Prostate gland (tissue), 2 donors: Measurements from ENCODE around the gene STK24.

ENCODE experiments used
- POLR2A ChIP-seq: fragments of 450-650 bp; IDR thresholded peaks from one replicate; pipeline ENCODE4 v1.6.1; 2016; ENCODE audit warnings: antibody characterized with exemption, mild to moderate bottlenecking
- TF ChIP-seq, protein P1 (sequence below), 4 experiments: fragments of 200-600 bp in 2 of 4; fragments of 450-650 bp in 2 of 4; sonication (generic) in 2 of 4; IDR thresholded peaks; 1 replicate in 3 of 4; 2 replicates in 1 of 4; pipeline ENCODE4 v1.5.1; 2016 to 2019; ENCODE audit warnings: antibody characterized with exemption in 4 of 4, mild to moderate bottlenecking in 2 of 4, moderate library complexity in 2 of 4

DNA sequence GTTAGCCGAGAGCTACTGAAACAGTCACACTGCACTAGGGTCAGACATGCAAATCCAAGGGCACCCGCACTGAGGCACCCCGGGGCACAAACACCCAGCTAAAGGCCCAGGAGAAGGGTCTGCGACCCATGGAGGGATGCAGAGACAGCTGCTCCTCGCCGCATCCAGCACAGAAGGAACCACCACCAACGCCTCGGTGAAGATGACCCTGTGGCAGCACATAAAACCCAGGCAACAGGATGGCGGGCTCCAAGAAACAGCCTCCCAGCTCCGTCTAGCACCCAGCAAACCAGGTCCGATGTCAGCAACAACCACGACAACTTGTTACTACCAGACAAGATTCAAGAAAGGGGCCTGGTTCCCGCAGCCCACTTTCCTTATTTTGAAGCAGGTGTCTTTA lies 82.1 kb downstream of the STK24 start:
- TF ChIP-seq, protein P1, sequence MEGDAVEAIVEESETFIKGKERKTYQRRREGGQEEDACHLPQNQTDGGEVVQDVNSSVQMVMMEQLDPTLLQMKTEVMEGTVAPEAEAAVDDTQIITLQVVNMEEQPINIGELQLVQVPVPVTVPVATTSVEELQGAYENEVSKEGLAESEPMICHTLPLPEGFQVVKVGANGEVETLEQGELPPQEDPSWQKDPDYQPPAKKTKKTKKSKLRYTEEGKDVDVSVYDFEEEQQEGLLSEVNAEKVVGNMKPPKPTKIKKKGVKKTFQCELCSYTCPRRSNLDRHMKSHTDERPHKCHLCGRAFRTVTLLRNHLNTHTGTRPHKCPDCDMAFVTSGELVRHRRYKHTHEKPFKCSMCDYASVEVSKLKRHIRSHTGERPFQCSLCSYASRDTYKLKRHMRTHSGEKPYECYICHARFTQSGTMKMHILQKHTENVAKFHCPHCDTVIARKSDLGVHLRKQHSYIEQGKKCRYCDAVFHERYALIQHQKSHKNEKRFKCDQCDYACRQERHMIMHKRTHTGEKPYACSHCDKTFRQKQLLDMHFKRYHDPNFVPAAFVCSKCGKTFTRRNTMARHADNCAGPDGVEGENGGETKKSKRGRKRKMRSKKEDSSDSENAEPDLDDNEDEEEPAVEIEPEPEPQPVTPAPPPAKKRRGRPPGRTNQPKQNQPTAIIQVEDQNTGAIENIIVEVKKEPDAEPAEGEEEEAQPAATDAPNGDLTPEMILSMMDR (IDR thresholded peaks at IDR 0.05), result no peak
- TF ChIP-seq POLR2A, result no peak
